WTC11 (cell line): Measurements from ENCODE around the gene ADAMTS9. TPM values are rescaled to one million over a fixed set of nuclear protein-coding genes. Genes with fewer than 3 reads are reported as not detected.

Source experiments
- ATAC-seq: fragments of 200-7000 bp; cut with Tn5 transposase; 2 replicates; pipeline ENCODE4 v1.10.0; 2021; ENCODE audit warnings: mild to moderate bottlenecking, moderate library complexity
- CTCF ChIA-PET: fragments of 300-600 bp; sonication (Branson Sonifier 250); formaldehyde crosslinking; loops from one replicate; lab custom pipeline; 2021; ENCODE audit warnings: antibody characterized with exemption; lab: Charles Lee
- POLR2A ChIA-PET: fragments of 350-600 bp; sonication (Branson Sonifier 250); formaldehyde crosslinking; loops from one replicate; lab custom pipeline; 2021; ENCODE audit warnings: antibody characterized with exemption; lab: Charles Lee
- DNase-seq: peaks from one replicate; pipeline ENCODE4 v3.0.0; 2021; ENCODE audit warnings: low spot score
- H3K27ac Mint-ChIP-seq: 2 replicates; pipeline ENCODE4 v1.8.0; 2021; ENCODE audit warnings: mixed read lengths
- H3K27me3 Mint-ChIP-seq: 2 replicates; pipeline ENCODE4 v1.8.0; 2021; ENCODE audit warnings: low read depth, mild to moderate bottlenecking, moderate library complexity, mixed read lengths
- H3K36me3 Mint-ChIP-seq: 2 replicates; pipeline ENCODE4 v1.8.0; 2021; ENCODE audit warnings: mixed read lengths
- H3K4me1 Mint-ChIP-seq: 2 replicates; pipeline ENCODE4 v1.8.0; 2022; ENCODE audit warnings: mixed read lengths
- H3K4me3 Mint-ChIP-seq: 2 replicates; pipeline ENCODE4 v1.8.0; 2021; ENCODE audit warnings: mild to moderate bottlenecking, moderate library complexity, mixed read lengths
- H3K9me3 Mint-ChIP-seq: 2 replicates; pipeline ENCODE4 v1.8.0; 2021; ENCODE audit warnings: mixed read lengths
- EMX1 ChIP-seq: fragments of 250-450 bp; sonication (Bioruptor Pico); IDR thresholded peaks from 2 replicates; pipeline ENCODE4 v1.8.0; 2021; ENCODE audit warnings: mild to moderate bottlenecking
- ETV6 ChIP-seq: sonication (generic); formaldehyde crosslinking; IDR thresholded peaks from 2 replicates; pipeline ENCODE4 v1.8.1; 2022; ENCODE audit warnings: mild to moderate bottlenecking, missing genetic modification reagents
- GRHL2 ChIP-seq: fragments of 250-450 bp; sonication (Bioruptor Pico); IDR thresholded peaks from 2 replicates; pipeline ENCODE4 v1.8.0; 2022; ENCODE audit warnings: mild to moderate bottlenecking, moderate library complexity; ENCODE audit not compliant: insufficient replicate concordance, severe bottlenecking
- IRF1 ChIP-seq: sonication (generic); formaldehyde crosslinking; IDR thresholded peaks from 2 replicates; pipeline ENCODE4 v1.8.0; 2023; ENCODE audit warnings: missing genetic modification reagents
- MLX ChIP-seq: sonication (generic); formaldehyde crosslinking; IDR thresholded peaks from 2 replicates; pipeline ENCODE4 v1.8.1; 2023; ENCODE audit warnings: mild to moderate bottlenecking, missing genetic modification reagents, moderate library complexity
- NFYB ChIP-seq: sonication (generic); formaldehyde crosslinking; conservative IDR thresholded peaks from 2 replicates; pipeline ENCODE4 v1.8.0; 2022; ENCODE audit warnings: low read depth, missing genetic modification reagents
- STAT6 ChIP-seq: sonication (generic); formaldehyde crosslinking; conservative IDR thresholded peaks from 2 replicates; pipeline ENCODE4 v1.8.1; 2023; ENCODE audit warnings: mild to moderate bottlenecking, low read depth, missing genetic modification reagents, moderate library complexity
- TCF7 ChIP-seq: sonication (generic); formaldehyde crosslinking; IDR thresholded peaks from 2 replicates; pipeline ENCODE4 v1.8.0; 2022; ENCODE audit warnings: mild to moderate bottlenecking, low read depth, missing genetic modification reagents, moderate library complexity
- TEAD1 ChIP-seq: sonication (generic); formaldehyde crosslinking; IDR thresholded peaks from 2 replicates; pipeline ENCODE4 v1.8.0; 2022; ENCODE audit warnings: mild to moderate bottlenecking, missing genetic modification reagents
- TP53 ChIP-seq: sonication (generic); formaldehyde crosslinking; IDR thresholded peaks from 2 replicates; pipeline ENCODE4 v1.8.1; 2023; ENCODE audit warnings: mild to moderate bottlenecking, missing genetic modification reagents
- ZBTB21 ChIP-seq: sonication (generic); formaldehyde crosslinking; IDR thresholded peaks from 2 replicates; pipeline ENCODE4 v1.8.1; 2023; ENCODE audit warnings: mild to moderate bottlenecking, missing genetic modification reagents, borderline replicate concordance
- ZNF416 ChIP-seq: fragments of 250-450 bp; sonication (Bioruptor Pico); IDR thresholded peaks from 2 replicates; pipeline ENCODE4 v1.9.0; 2021; ENCODE audit warnings: mild to moderate bottlenecking, inconsistent platforms
- ZNF423 ChIP-seq: fragments of 250-450 bp; sonication (Bioruptor Pico); IDR thresholded peaks from 2 replicates; pipeline ENCODE4 v2.1.2; 2022; ENCODE audit warnings: mild to moderate bottlenecking, moderate library complexity
- ZNF425 ChIP-seq: fragments of 250-450 bp; sonication (Bioruptor Pico); conservative IDR thresholded peaks from 2 replicates; pipeline ENCODE4 v1.9.0; 2021; ENCODE audit warnings: mild to moderate bottlenecking
- ZNF532 ChIP-seq: fragments of 250-450 bp; sonication (Bioruptor Pico); IDR thresholded peaks from 2 replicates; pipeline ENCODE4 v1.9.0; 2021; ENCODE audit warnings: mild to moderate bottlenecking, borderline replicate concordance
- ZNF671 ChIP-seq: fragments of 250-450 bp; sonication (Bioruptor Pico); IDR thresholded peaks from 2 replicates; pipeline ENCODE4 v1.8.0; 2021; ENCODE audit warnings: mild to moderate bottlenecking
- total RNA-seq: library from RNA; stranded (reverse); gene quantifications from 3 replicates; pipeline ENCODE4 v1.2.3, GENCODE V29; 2021

The ADAMTS9 gene
- total RNA-seq, 1 experiment from 2014 or later: 3.1 TPM

GRCh38 chr3:64586952-64587351 lies 100.8 kb downstream of the ADAMTS9 start (continued):
- TF ChIP-seq GRHL2 (CRISPR knock-in tag) (no peak), ETV6 (CRISPR knock-in tag) (no peak), ZNF416 (CRISPR knock-in tag) (no peak)

- TF ChIP-seq TEAD1 (CRISPR knock-in tag) (no peak), TP53 (CRISPR knock-in tag) (no peak), ZNF671 (no peak), MLX (CRISPR knock-in tag) (no peak), TCF7 (CRISPR knock-in tag) (no peak), ZNF423 (no peak), STAT6 (no peak), EMX1 (CRISPR knock-in tag) (no peak), ZNF532 (no peak), ZBTB21 (CRISPR knock-in tag) (no peak), NFYB (CRISPR knock-in tag) (no peak), IRF1 (CRISPR knock-in tag) (no peak), ZNF425 (CRISPR knock-in tag) (no peak)
- Mint-ChIP-seq H3K27ac (no peak overlapping the region), H3K9me3 (no peaks in the 10 kb centered on the region), H3K4me3 (no peak overlapping the region), H3K27me3 (no peaks in the 10 kb centered on the region), H3K36me3 (no peaks in the 10 kb centered on the region), H3K4me1 (peaks cover 37% of the 10 kb centered on the region)
- POLR2A ChIA-PET: no interaction called here
- ATAC-seq (no peak), DNase-seq (no peak)
- CTCF ChIA-PET: interaction anchor here (1.3 to 5.5 kb wide), 2 partner anchors 9 to 54 kb away, joined by 5 to 29 read pairs; no protein-coding TSS in a partner anchor
Measured at GRCh38 chr3:64584179-64584578, 103.6 kb downstream of the ADAMTS9 start.
